GM12878 (cell line): ENCODE measurements around the gene PJA2.

ENCODE experiments used
- CTCF ChIP-seq, 3 experiments: IDR thresholded peaks in 2 of 3; conservative IDR thresholded peaks in 1 of 3; 2 replicates each; pipeline ENCODE4 v1.5.1; 2011; ENCODE audit warnings: low read depth in 3 of 3, low read length in 3 of 3, mild to moderate bottlenecking in 3 of 3, control low read depth in 2 of 3, moderate library complexity in 2 of 3, inconsistent platforms in 1 of 3, mixed read lengths in 1 of 3; ENCODE audit not compliant: control insufficient read depth in 2 of 3, insufficient read depth in 1 of 3; ENCODE audit errors: extremely low read depth in 1 of 3
- MAX ChIP-seq: IDR thresholded peaks from 2 replicates; pipeline ENCODE4 v1.6.1; 2012; ENCODE audit warnings: low read depth, low read length, improper control_type of control experiment

GRCh38 chr5:109304309-109304708, 105.5 kb downstream of the PJA2 start:
- TF ChIP-seq CTCF (IDR thresholded peaks at IDR 0.05 in 2 of 3, conservative IDR thresholded peaks at IDR 0.05 in 1 of 3; ENCODE audit: control insufficient read depth in 2 of 3, extremely low read depth in 1 of 3, insufficient read depth in 1 of 3, low read depth in 3 of 3, low read length in 3 of 3) (no peak), MAX (no peak)
